Measurements from ENCODE around the gene POLR2H. TPM values are rescaled to one million over a fixed set of nuclear protein-coding genes. Genes with fewer than 3 reads are reported as not detected.

Gene POLR2H
- total RNA-seq, 1 experiment from 2014 or later, result 133 TPM

GRCh38 chr3:184314700-184315542 is 46.6 kb upstream of the POLR2H start (continued):
- TF ChIP-seq ZNF232 (CRISPR knock-in tag; IDR thresholded peaks at IDR 0.05) (no peak), ZNF317 (CRISPR knock-in tag; IDR thresholded peaks at IDR 0.05; ENCODE audit: borderline replicate concordance, low read depth) (no peak), ZNF423 (CRISPR knock-in tag; IDR thresholded peaks at IDR 0.05) (no peak), USF1 (CRISPR knock-in tag; IDR thresholded peaks at IDR 0.05) (no peak), CREB1 (CRISPR knock-in tag; IDR thresholded peaks at IDR 0.05) (no peak), ZNF416 (CRISPR knock-in tag; IDR thresholded peaks at IDR 0.05) (0 out of 2 replicates have a peak, but pooled peaks have one; percentile 15), JUN (CRISPR knock-in tag; IDR thresholded peaks at IDR 0.05) (no peak), E2F1 (CRISPR knock-in tag; IDR thresholded peaks at IDR 0.05) (no peak), ZNF263 (CRISPR knock-in tag; IDR thresholded peaks at IDR 0.05; ENCODE audit: low read depth) (no peak), ATF6 (CRISPR knock-in tag; IDR thresholded peaks at IDR 0.05) (no peak), GRHL2 (CRISPR knock-in tag; IDR thresholded peaks at IDR 0.05; ENCODE audit: insufficient replicate concordance, severe bottlenecking) (no peak), FOXP4 (CRISPR knock-in tag; IDR thresholded peaks at IDR 0.05) (no peak), ATF2 (CRISPR knock-in tag; IDR thresholded peaks at IDR 0.05; ENCODE audit: borderline replicate concordance, low read depth) (no peak), E2F5 (CRISPR knock-in tag; IDR thresholded peaks at IDR 0.05) (no peak), GTF2I (CRISPR knock-in tag; conservative IDR thresholded peaks at IDR 0.05) (no peak), JAZF1 (CRISPR knock-in tag; IDR thresholded peaks at IDR 0.05) (no peak), RORB (CRISPR knock-in tag; IDR thresholded peaks at IDR 0.05) (no peak), ZNF281 (CRISPR knock-in tag; IDR thresholded peaks at IDR 0.05) (0 out of 2 replicates have a peak, but pooled peaks have one; percentile 10)

Data from WTC11 (cell line).